ENCODE data around the gene MROH2B. TPM values are rescaled to one million over a fixed set of nuclear protein-coding genes. Genes with fewer than 3 reads are reported as not detected.

MROH2B gene
- total RNA-seq, 3 donors from 2014 or later: not detected

- intact Hi-C loops (cut with DNase I; ENCODE audit: low total_unique reads): no loop called here
- Histone ChIP-seq H3K4me1 (no peaks in the 10 kb centered on the region), H3K27ac (peak overlapping the region; percentile 63 to 89), H3K36me3 (no peaks in the 10 kb centered on the region), H3K9me3 (no peaks in the 10 kb centered on the region), H3K4me3 (no peak overlapping the region), H3K27me3 (no peaks in the 10 kb centered on the region)
- peak in 1 of 2 donors; percentile 49 for DNase-seq (ENCODE audit: low spot score in 2 of 2)
- TF ChIP-seq POLR2AphosphoS5 (IDR thresholded peaks at IDR 0.05): peak in 2 of 3 donors; percentile 19 to 95
- TF ChIP-seq, protein P1, sequence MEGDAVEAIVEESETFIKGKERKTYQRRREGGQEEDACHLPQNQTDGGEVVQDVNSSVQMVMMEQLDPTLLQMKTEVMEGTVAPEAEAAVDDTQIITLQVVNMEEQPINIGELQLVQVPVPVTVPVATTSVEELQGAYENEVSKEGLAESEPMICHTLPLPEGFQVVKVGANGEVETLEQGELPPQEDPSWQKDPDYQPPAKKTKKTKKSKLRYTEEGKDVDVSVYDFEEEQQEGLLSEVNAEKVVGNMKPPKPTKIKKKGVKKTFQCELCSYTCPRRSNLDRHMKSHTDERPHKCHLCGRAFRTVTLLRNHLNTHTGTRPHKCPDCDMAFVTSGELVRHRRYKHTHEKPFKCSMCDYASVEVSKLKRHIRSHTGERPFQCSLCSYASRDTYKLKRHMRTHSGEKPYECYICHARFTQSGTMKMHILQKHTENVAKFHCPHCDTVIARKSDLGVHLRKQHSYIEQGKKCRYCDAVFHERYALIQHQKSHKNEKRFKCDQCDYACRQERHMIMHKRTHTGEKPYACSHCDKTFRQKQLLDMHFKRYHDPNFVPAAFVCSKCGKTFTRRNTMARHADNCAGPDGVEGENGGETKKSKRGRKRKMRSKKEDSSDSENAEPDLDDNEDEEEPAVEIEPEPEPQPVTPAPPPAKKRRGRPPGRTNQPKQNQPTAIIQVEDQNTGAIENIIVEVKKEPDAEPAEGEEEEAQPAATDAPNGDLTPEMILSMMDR (IDR thresholded peaks at IDR 0.05): no peak
Measured at GRCh38 chr5:40991168-40991980, 79.8 kb downstream of the MROH2B start.

- H3K9me3 ChIP-seq: no peaks in the 10 kb centered on the region
- H3K27ac ChIP-seq: no peak overlapping the region
- H3K27me3 ChIP-seq: no peaks in the 10 kb centered on the region
- intact Hi-C loops (cut with DNase I; ENCODE audit: low total_unique reads): no loop called here
- no peaks in the 10 kb centered on the region for H3K36me3 ChIP-seq
- TF ChIP-seq POLR2A (IDR thresholded peaks at IDR 0.05): no peak
- no peak for TF ChIP-seq POLR2AphosphoS5 (IDR thresholded peaks at IDR 0.05)
- TF ChIP-seq, protein P1 (IDR thresholded peaks at IDR 0.05): no peak
- H3K4me3 ChIP-seq: no peak overlapping the region
- no peaks in the 10 kb centered on the region for H3K4me1 ChIP-seq
- no peak for DNase-seq (ENCODE audit: low spot score in 2 of 2)
Measured at GRCh38 chr5:40988746-40989510, 82.2 kb downstream of the MROH2B start.

DNA sequence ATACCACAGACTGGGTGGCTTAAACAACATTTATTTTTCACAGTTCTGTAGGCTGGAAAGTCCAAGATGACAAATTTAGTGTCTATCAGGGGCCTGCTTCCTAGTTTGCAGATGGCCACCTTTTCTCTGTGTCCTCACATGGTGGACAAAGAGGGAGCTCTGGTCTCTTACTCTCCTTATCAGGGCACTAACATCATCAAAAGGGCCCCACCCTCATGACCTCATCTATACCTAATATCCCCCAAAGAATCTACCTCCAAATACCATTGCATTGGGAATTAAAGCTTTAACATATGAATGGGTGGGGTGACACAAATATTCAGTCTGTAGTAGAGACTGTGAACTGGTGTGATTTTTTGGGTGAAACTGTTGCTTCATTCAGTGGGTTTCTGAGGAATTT lies 83.8 kb downstream of the MROH2B start:
- Histone ChIP-seq H3K9me3 (no peaks in the 10 kb centered on the region), H3K27ac (no peak overlapping the region), H3K4me3 (no peak overlapping the region), H3K4me1 (no peaks in the 10 kb centered on the region), H3K27me3 (no peaks in the 10 kb centered on the region), H3K36me3 (no peaks in the 10 kb centered on the region)
- intact Hi-C loops (cut with DNase I; ENCODE audit: low total_unique reads): no loop called here
- TF ChIP-seq, protein P1 (IDR thresholded peaks at IDR 0.05): no peak
- no peak for TF ChIP-seq POLR2A (IDR thresholded peaks at IDR 0.05)
- TF ChIP-seq POLR2AphosphoS5 (IDR thresholded peaks at IDR 0.05): no peak
- DNase-seq (ENCODE audit: low spot score in 2 of 2): no peak

DNA sequence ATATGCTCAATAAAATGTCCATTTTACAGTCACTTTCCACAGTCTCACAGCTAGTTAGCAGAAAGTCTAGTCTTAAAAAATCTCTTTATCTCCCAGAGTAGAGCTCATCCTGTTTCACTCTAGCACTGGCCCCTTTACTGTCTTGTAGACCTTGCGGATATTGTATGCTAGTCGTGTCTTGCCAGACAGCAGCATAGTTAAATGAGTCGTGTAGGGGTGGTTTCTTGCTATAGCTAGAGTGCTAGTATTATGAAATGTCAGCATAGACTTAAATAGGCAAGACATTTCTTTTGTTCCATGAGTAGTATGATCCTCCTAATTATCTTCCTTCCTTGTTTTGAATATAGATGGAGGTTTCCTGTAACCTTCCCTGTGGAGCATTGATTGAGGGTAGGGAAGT lies 84.5 kb downstream of the MROH2B start:
- H3K4me1 ChIP-seq: no peaks in the 10 kb centered on the region
- no peaks in the 10 kb centered on the region for H3K27me3 ChIP-seq
- intact Hi-C loops (cut with DNase I; ENCODE audit: low total_unique reads): no loop called here
- DNase-seq (ENCODE audit: low spot score in 2 of 2): no peak
- H3K27ac ChIP-seq: no peak overlapping the region
- H3K4me3 ChIP-seq: no peak overlapping the region
- no peak for TF ChIP-seq POLR2AphosphoS5 (IDR thresholded peaks at IDR 0.05)
- TF ChIP-seq, protein P1 (IDR thresholded peaks at IDR 0.05): no peak
- no peak for TF ChIP-seq POLR2A (IDR thresholded peaks at IDR 0.05)
- no peaks in the 10 kb centered on the region for H3K9me3 ChIP-seq
- H3K36me3 ChIP-seq: no peaks in the 10 kb centered on the region

- Histone ChIP-seq H3K36me3 (no peaks in the 10 kb centered on the region), H3K4me3 (no peak overlapping the region), H3K9me3 (no peaks in the 10 kb centered on the region), H3K4me1 (no peaks in the 10 kb centered on the region), H3K27me3 (no peaks in the 10 kb centered on the region), H3K27ac (no peak overlapping the region)
- DNase-seq (ENCODE audit: low spot score in 2 of 2): no peak
- intact Hi-C loops (cut with DNase I; ENCODE audit: low total_unique reads): no loop called here
- TF ChIP-seq POLR2AphosphoS5 (IDR thresholded peaks at IDR 0.05): no peak
- no peak for TF ChIP-seq POLR2A (IDR thresholded peaks at IDR 0.05)
- TF ChIP-seq, protein P1 (IDR thresholded peaks at IDR 0.05): no peak
Measured at GRCh38 chr5:40985501-40985900, 85.6 kb downstream of the MROH2B start.
